ENCODE measurements around the gene PHACTR2. TPM values are rescaled to one million over a fixed set of nuclear protein-coding genes. Genes with fewer than 3 reads are reported as not detected.

Gene PHACTR2
- total and polyA plus RNA-seq, 2 of the 13 experiments (the other 11 are each of a cell fraction or from before 2014, with no cell fraction given): 11.3 to 28.2 TPM

DNA sequence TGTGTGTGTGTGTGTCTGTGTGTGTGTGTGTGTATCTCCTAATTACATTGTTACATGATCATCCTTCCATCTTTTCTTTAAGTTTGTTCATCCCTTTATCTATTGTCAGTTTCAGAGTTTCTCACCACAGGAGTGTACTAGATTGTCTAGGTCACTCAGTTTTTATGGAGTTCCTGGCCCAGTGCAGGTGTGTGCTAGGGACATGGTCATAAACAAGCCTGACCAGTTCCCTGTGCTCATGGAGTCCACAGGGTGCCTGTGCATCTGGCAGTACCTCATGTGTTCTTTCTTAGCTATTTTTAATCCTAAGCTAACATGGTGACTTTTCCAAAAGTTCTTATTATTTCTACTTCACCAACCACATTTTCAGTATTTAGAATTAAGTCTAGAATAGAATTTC lies 43.9 kb downstream of the PHACTR2 start:
- H3K79me2 ChIP-seq (ENCODE audit: insufficient read depth, low read length): no peaks in the 10 kb centered on the region
- TF ChIP-seq NONO (IDR thresholded peaks at IDR 0.05) (no peak), NONO (CRISPR knock-in tag; conservative IDR thresholded peaks at IDR 0.05) (no peak), ZMYM2 (CRISPR knock-in tag; IDR thresholded peaks at IDR 0.05) (no peak)
- TF ChIP-seq, protein P1, sequence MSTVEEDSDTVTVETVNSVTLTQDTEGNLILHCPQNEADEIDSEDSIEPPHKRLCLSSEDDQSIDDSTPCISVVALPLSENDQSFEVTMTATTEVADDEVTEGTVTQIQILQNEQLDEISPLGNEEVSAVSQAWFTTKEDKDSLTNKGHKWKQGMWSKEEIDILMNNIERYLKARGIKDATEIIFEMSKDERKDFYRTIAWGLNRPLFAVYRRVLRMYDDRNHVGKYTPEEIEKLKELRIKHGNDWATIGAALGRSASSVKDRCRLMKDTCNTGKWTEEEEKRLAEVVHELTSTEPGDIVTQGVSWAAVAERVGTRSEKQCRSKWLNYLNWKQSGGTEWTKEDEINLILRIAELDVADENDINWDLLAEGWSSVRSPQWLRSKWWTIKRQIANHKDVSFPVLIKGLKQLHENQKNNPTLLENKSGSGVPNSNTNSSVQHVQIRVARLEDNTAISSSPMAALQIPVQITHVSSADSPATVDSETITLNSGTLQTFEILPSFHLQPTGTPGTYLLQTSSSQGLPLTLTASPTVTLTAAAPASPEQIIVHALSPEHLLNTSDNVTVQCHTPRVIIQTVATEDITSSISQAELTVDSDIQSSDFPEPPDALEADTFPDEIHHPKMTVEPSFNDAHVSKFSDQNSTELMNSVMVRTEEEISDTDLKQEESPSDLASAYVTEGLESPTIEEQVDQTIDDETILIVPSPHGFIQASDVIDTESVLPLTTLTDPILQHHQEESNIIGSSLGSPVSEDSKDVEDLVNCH (CRISPR knock-in tag; IDR thresholded peaks at IDR 0.05): no peak
- CTCF ChIA-PET (ENCODE audit: low intra/inter-chr PET ratio, low total read pairs): no interaction called here
- ATAC-seq (no peak), DNase-seq (ENCODE audit: low spot score) (no peak), FAIRE-seq (no peak)
- H2AFZ ChIP-seq (ENCODE audit: low read length): no peak overlapping the region
- peaks cover 3% of the 10 kb centered on the region; the same call in 1 of the 2 replicates for H3K4me1 ChIP-seq (ENCODE audit: insufficient read depth, low read length)
- POLR2A ChIA-PET: no interaction called here
- H3K27me3 ChIP-seq (ENCODE audit: control insufficient read depth in 1 of 2, insufficient read depth in 2 of 2, low read length in 2 of 2): no peaks in the 10 kb centered on the region
- no peak overlapping the region for H3K4me2 ChIP-seq (ENCODE audit: low read depth, low read length)
- peaks cover 0 to 4% of the 10 kb centered on the region in 2 experiments; a peak in 3 of 5 replicates for H3K36me3 ChIP-seq (replicated peaks in 1 of 2; ENCODE audit: control insufficient read depth in 1 of 2, insufficient read depth in 2 of 2, low read length in 2 of 2)
- no peak overlapping the region for H3K4me3 ChIP-seq (replicated peaks in 1 of 3; ENCODE audit: insufficient read depth in 1 of 3, low read depth in 2 of 3, low read length in 3 of 3)
- intact Hi-C loops (cut with micrococcal nuclease; ENCODE audit: unreplicated experiment): no loop called here
- H3K9me3 ChIP-seq (ENCODE audit: low read length): no peaks in the 10 kb centered on the region
- no peak overlapping the region for H3K9ac ChIP-seq (ENCODE audit: insufficient read depth, low read depth, low read length)
- H4K20me1 ChIP-seq (ENCODE audit: insufficient read depth, low read length): no peaks in the 10 kb centered on the region
- no TSS peak for BruUV-seq (replicated peaks)
- H3K27ac ChIP-seq (ENCODE audit: extremely low read length, insufficient read depth, low read length): no peak overlapping the region
- in situ Hi-C loops (cut with HindIII; ENCODE audit: extremely low pct_ligation_motif_present, low pct_unique_long_range_greater_than_20kb): no loop called here

DNA sequence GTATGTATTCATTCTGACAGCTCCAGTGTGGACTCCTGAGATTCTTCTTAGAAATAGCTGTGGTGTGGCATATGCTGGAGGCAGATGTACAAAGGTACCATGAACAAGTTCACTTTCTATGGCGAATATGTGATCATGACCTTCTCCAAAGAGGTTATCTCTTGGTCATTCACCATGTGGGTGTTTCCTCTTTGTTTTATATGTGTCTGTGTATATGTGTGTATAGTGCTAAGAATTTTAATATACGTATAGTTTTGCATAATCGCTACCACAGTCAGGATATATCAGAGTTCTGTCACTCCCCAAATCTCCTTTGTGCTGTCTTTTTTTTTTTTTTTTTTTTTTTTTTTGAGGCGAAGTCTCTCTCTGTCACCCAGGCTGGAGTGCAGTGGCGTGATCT lies 47.1 kb downstream of the PHACTR2 start:
- no peak overlapping the region for H3K27ac ChIP-seq (ENCODE audit: extremely low read length, insufficient read depth, low read length)
- DNase-seq (ENCODE audit: low spot score) (no peak), ATAC-seq (no peak), FAIRE-seq (no peak)
- CTCF ChIA-PET (ENCODE audit: low intra/inter-chr PET ratio, low total read pairs): no interaction called here
- no peaks in the 10 kb centered on the region for H4K20me1 ChIP-seq (ENCODE audit: insufficient read depth, low read length)
- no peaks in the 10 kb centered on the region for H3K27me3 ChIP-seq (ENCODE audit: control insufficient read depth in 1 of 2, insufficient read depth in 2 of 2, low read length in 2 of 2)
- no peaks in the 10 kb centered on the region for H3K9me3 ChIP-seq (ENCODE audit: low read length)
- no TSS peak for BruUV-seq (replicated peaks)
- H3K79me2 ChIP-seq (ENCODE audit: insufficient read depth, low read length): no peaks in the 10 kb centered on the region
- H3K4me1 ChIP-seq (ENCODE audit: insufficient read depth, low read length): no peaks in the 10 kb centered on the region
- H3K9ac ChIP-seq (ENCODE audit: insufficient read depth, low read depth, low read length): no peak overlapping the region
- H3K36me3 ChIP-seq (replicated peaks in 1 of 2; ENCODE audit: control insufficient read depth in 1 of 2, insufficient read depth in 2 of 2, low read length in 2 of 2): peaks cover 0 to 2% of the 10 kb centered on the region in 2 experiments; a peak in 2 of 5 replicates
- 86% methylated on average over 5 of the region's 5 CpGs for WGBS (ENCODE audit: low lambda C conversion rate)
- no peak overlapping the region for H2AFZ ChIP-seq (ENCODE audit: low read length)
- in situ Hi-C loops (cut with HindIII; ENCODE audit: extremely low pct_ligation_motif_present, low pct_unique_long_range_greater_than_20kb): no loop called here
- no peak overlapping the region for H3K4me2 ChIP-seq (ENCODE audit: low read depth, low read length)
- intact Hi-C loops (cut with micrococcal nuclease; ENCODE audit: unreplicated experiment): loop anchor here (5.0 kb wide), 1 partner anchor 33 kb away; no protein-coding TSS in a partner anchor
- POLR2A ChIA-PET: no interaction called here
- H3K4me3 ChIP-seq (replicated peaks in 1 of 3; ENCODE audit: insufficient read depth in 1 of 3, low read depth in 2 of 3, low read length in 3 of 3): no peak overlapping the region
- no peak for TF ChIP-seq ISX (CRISPR knock-in tag; conservative IDR thresholded peaks at IDR 0.05)
- TF ChIP-seq ZNF296 (CRISPR knock-in tag; conservative IDR thresholded peaks at IDR 0.05): no peak
- no peak for TF ChIP-seq ZNF7 (CRISPR knock-in tag; IDR thresholded peaks at IDR 0.05)
- TF ChIP-seq ZNF484 (CRISPR knock-in tag; IDR thresholded peaks at IDR 0.05; ENCODE audit: borderline replicate concordance, low read depth): no peak
- TF ChIP-seq ZBTB1 (CRISPR knock-in tag; IDR thresholded peaks at IDR 0.05; ENCODE audit: borderline replicate concordance): no peak
- TF ChIP-seq ZNF724P (CRISPR knock-in tag; IDR thresholded peaks at IDR 0.05; ENCODE audit: borderline replicate concordance): no peak
- no peak for TF ChIP-seq U2AF2 (IDR thresholded peaks at IDR 0.05; ENCODE audit: low read depth, low read length)
- no peak for TF ChIP-seq ZNF772 (CRISPR knock-in tag; IDR thresholded peaks at IDR 0.05)
- TF ChIP-seq MTA1 (CRISPR knock-in tag; IDR thresholded peaks at IDR 0.05; ENCODE audit: borderline replicate concordance): no peak
- TF ChIP-seq ZNF709 (CRISPR knock-in tag; IDR thresholded peaks at IDR 0.05): no peak
- TF ChIP-seq, protein P2, sequence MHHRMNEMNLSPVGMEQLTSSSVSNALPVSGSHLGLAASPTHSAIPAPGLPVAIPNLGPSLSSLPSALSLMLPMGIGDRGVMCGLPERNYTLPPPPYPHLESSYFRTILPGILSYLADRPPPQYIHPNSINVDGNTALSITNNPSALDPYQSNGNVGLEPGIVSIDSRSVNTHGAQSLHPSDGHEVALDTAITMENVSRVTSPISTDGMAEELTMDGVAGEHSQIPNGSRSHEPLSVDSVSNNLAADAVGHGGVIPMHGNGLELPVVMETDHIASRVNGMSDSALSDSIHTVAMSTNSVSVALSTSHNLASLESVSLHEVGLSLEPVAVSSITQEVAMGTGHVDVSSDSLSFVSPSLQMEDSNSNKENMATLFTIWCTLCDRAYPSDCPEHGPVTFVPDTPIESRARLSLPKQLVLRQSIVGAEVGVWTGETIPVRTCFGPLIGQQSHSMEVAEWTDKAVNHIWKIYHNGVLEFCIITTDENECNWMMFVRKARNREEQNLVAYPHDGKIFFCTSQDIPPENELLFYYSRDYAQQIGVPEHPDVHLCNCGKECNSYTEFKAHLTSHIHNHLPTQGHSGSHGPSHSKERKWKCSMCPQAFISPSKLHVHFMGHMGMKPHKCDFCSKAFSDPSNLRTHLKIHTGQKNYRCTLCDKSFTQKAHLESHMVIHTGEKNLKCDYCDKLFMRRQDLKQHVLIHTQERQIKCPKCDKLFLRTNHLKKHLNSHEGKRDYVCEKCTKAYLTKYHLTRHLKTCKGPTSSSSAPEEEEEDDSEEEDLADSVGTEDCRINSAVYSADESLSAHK (CRISPR knock-in tag; IDR thresholded peaks at IDR 0.05; ENCODE audit: borderline replicate concordance): no peak

Measured in HepG2 (cell line).